ENCODE results near the gene COG7. TPM values are rescaled to one million over a fixed set of nuclear protein-coding genes. Genes with fewer than 3 reads are reported as not detected.

COG7 gene
- total and polyA plus RNA-seq, 9 donors, result 13.8 to 21.5 (median 19.0) TPM

DNA sequence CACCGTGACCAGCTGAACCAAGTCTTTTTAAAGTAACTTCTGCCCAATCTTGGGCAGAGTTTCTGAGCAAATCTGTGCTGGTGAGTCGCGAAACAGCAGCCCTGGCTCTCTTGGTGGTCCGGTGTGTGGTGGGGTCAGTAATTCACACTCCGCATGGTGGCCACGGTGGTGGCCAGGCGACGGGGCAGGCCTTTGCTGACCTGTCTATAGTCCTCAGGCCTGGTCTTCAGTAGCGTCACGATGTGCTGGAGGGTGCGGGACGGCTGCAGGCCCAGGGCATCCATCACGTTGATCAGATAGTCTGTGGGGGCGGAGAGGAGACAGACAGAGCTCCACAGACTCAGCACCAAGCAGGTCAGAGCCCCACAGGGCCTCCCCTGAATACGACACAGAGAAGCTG, 64.2 kb downstream of the COG7 start:
- no peak overlapping the region for H3K27ac ChIP-seq
- H3K27me3 ChIP-seq, result no peaks in the 10 kb centered on the region
- H3K9me3 ChIP-seq, result no peaks in the 10 kb centered on the region
- no peaks in the 10 kb centered on the region for H3K4me1 ChIP-seq (ENCODE audit: insufficient read depth)
- TF ChIP-seq, protein P1, sequence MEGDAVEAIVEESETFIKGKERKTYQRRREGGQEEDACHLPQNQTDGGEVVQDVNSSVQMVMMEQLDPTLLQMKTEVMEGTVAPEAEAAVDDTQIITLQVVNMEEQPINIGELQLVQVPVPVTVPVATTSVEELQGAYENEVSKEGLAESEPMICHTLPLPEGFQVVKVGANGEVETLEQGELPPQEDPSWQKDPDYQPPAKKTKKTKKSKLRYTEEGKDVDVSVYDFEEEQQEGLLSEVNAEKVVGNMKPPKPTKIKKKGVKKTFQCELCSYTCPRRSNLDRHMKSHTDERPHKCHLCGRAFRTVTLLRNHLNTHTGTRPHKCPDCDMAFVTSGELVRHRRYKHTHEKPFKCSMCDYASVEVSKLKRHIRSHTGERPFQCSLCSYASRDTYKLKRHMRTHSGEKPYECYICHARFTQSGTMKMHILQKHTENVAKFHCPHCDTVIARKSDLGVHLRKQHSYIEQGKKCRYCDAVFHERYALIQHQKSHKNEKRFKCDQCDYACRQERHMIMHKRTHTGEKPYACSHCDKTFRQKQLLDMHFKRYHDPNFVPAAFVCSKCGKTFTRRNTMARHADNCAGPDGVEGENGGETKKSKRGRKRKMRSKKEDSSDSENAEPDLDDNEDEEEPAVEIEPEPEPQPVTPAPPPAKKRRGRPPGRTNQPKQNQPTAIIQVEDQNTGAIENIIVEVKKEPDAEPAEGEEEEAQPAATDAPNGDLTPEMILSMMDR (IDR thresholded peaks at IDR 0.05), result no peak
- no peak for TF ChIP-seq POLR2A (IDR thresholded peaks at IDR 0.05)
- TF ChIP-seq EP300 (IDR thresholded peaks at IDR 0.05), result no peak
- H3K4me3 ChIP-seq, result no peak overlapping the region
- DNase-seq, result no peak
- intact Hi-C loops (cut with DNase I), result no loop called here
- no peaks in the 10 kb centered on the region for H3K36me3 ChIP-seq
- WGBS, 3 donors, result 79 to 87% (median 85%) methylated on average over 15 of the region's 15 CpGs

DNA sequence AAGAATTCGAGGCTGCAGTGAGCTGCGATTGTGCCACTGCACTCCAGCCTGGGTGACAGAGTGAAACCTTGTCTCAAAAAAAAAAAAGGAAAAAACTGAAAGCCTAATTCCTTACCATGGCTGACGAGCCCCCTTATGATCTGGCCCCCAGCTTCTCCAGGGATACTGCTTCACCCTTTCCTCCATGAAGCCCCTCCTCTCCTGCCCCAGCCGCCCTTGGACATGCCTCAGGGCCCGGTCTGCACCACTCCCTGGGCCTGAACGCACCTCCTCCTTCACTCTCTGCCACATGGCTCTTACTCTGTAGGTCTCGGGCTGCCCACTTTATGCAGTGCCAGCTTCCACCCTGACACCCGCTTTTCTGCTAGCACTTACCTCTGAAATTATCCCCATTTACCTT, 65.3 kb downstream of the COG7 start:
- no peaks in the 10 kb centered on the region for H3K9me3 ChIP-seq
- 80 to 82% (median 81%) methylated on average over 8 of the region's 8 CpGs for WGBS, 3 donors
- no peak overlapping the region for H3K27ac ChIP-seq
- no peaks in the 10 kb centered on the region for H3K4me1 ChIP-seq (ENCODE audit: insufficient read depth)
- H3K4me3 ChIP-seq, result no peak overlapping the region
- no peaks in the 10 kb centered on the region for H3K27me3 ChIP-seq
- no peaks in the 10 kb centered on the region for H3K36me3 ChIP-seq
- intact Hi-C loops (cut with DNase I), result no loop called here
- TF ChIP-seq EP300 (IDR thresholded peaks at IDR 0.05) (no peak), POLR2A (IDR thresholded peaks at IDR 0.05) (no peak)
- TF ChIP-seq, protein P1 (IDR thresholded peaks at IDR 0.05), result no peak
- DNase-seq, result no peak

DNA sequence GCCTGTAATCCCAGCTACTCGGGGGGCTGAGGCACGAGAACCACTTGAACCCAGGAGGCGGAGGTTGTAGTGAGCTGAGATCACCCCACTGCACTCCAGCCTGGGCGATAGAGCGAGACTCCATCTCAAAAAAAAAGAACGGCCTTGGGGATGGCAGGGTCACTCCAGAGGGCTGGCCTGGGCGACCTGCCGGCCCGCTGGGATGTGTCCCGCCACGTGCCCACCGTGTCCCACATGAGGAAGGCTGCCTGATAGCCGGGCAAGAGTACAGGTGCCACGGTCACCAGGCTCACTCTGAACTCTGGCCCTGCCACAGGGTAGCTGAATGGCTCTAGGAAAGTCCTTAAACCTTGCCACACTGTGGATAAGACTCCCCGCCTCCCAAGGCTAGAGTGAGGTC, 67.5 kb downstream of the COG7 start:
- no peaks in the 10 kb centered on the region for H3K36me3 ChIP-seq
- H3K9me3 ChIP-seq, result no peaks in the 10 kb centered on the region
- DNase-seq, result no peak
- intact Hi-C loops (cut with DNase I), result no loop called here
- TF ChIP-seq, protein P1 (IDR thresholded peaks at IDR 0.05), result no peak
- TF ChIP-seq EP300 (IDR thresholded peaks at IDR 0.05), result no peak
- no peak for TF ChIP-seq POLR2A (IDR thresholded peaks at IDR 0.05)
- WGBS, 3 donors, result 84 to 91% (median 90%) methylated on average over 15 of the region's 15 CpGs
- no peak overlapping the region for H3K4me3 ChIP-seq
- H3K4me1 ChIP-seq (ENCODE audit: insufficient read depth), result no peaks in the 10 kb centered on the region
- H3K27ac ChIP-seq, result no peak overlapping the region
- H3K27me3 ChIP-seq, result no peaks in the 10 kb centered on the region

DNA sequence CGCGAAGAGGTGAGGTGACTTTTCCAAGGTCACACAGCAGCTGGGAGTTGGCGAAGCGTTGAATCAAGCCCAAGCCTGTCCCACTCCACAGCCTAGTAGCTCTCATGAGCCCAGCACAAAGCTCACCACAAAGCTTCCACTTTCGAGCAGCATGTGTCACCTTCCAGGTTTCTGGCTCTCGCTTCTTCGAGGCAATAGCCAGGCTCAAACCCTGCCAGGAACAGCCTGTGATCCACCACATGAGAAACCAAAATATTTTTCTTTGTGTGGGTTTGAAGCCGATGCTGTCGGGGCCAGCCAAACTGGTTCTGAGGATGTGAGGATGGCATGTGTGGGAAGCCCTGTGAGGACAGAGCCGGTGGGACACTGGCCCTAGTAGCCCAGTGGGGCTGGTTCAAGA, 68.1 kb downstream of the COG7 start:
- intact Hi-C loops (cut with DNase I), result no loop called here
- 32 to 58% (median 49%) methylated on average over 10 of the region's 10 CpGs for WGBS, 3 donors
- DNase-seq, result no peak

More for the DNA sequence above, 68.1 kb downstream of the COG7 start:
- H3K27me3 ChIP-seq, result no peaks in the 10 kb centered on the region
- no peak overlapping the region for H3K27ac ChIP-seq
- H3K9me3 ChIP-seq, result no peaks in the 10 kb centered on the region
- TF ChIP-seq EP300 (IDR thresholded peaks at IDR 0.05) (no peak), POLR2A (IDR thresholded peaks at IDR 0.05) (no peak)
- TF ChIP-seq, protein P1 (IDR thresholded peaks at IDR 0.05), result no peak
- no peak overlapping the region for H3K4me3 ChIP-seq
- no peaks in the 10 kb centered on the region for H3K36me3 ChIP-seq
- H3K4me1 ChIP-seq (ENCODE audit: insufficient read depth), result no peaks in the 10 kb centered on the region

Measured in ovary (tissue), 9 donors.